ENCODE data around the gene CCDC28B.

GRCh38 chr1:32200226-32201010, at the start of gene CCDC28B:
- no peak for TF ChIP-seq TAF1 (IDR thresholded peaks at IDR 0.05; ENCODE audit: borderline replicate concordance, insufficient read depth, low read length)
- TF ChIP-seq SIN3A (IDR thresholded peaks at IDR 0.05; ENCODE audit: borderline replicate concordance, insufficient read depth, low read length): no peak
- no peak for TF ChIP-seq FOXP2 (optimal IDR thresholded peaks at IDR 0.05; ENCODE audit: borderline replicate concordance, extremely low read depth, extremely low read length, insufficient read depth)
- TF ChIP-seq REST (IDR thresholded peaks at IDR 0.05; ENCODE audit: insufficient read depth in 1 of 2, low read depth in 2 of 2, low read length in 2 of 2): no peak

Measured in PFSK-1 (cell line).